HG03103 (cell line): Measurements from ENCODE around the gene YES1.
"Not testable (repeated sequence)": the region's sequence is repeated elsewhere in the genome, so short reads cannot be mapped to it uniquely, and the experiment has no call there.

Experiments used
- ATAC-seq: cut with Tn5 transposase; IDR thresholded peaks from one replicate; pipeline ENCODE4 v1.9.1; 2021; ENCODE audit warnings: low read depth; ENCODE audit not compliant: unreplicated experiment

The YES1 gene

GRCh38 chr18:795383-795782 is 16.7 kb downstream of the YES1 start:
- ATAC-seq, result not testable (repeated sequence)

- no peak for ATAC-seq
Measured at GRCh38 chr18:789397-789796, 22.6 kb downstream of the YES1 start.

GRCh38 chr18:785242-785641 is 26.8 kb downstream of the YES1 start:
- no peak for ATAC-seq

- no peak for ATAC-seq
Measured at GRCh38 chr18:784470-785172, 27.4 kb downstream of the YES1 start.

DNA sequence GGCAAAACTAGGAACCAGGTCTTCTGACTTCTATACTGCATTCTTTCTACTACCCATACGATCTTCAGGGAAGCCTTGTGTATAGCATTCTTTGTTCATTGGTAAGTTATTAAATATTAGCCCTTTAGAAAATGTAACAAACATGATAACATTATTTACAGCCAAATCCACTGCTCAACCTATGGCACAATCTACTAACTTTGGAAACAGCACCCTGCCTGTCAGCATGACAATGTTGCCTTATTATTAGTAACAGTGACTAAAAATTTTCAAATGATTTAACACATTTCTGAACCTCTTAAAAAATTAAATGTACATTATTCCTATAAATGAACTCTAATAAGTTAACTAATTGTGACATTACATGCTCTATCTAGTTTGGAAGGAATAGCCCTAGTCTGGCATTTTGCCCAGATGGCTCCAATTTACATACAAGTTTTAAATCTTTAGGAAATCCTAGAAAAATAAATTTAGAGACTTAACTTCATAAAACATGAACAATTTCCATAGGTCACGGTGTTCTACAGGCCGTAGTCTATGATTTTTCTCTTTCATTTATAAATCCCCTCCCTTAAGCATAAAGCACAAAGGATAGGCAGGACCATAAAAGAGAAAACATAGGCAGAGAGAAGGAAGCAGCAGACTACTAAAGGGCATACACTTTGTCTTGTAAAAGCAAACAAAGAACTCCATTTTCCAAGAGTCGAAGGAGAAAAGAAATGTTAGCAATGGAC is 33.7 kb downstream of the YES1 start:
- no peak for ATAC-seq

GRCh38 chr18:777021-777420 is 35.0 kb downstream of the YES1 start:
- ATAC-seq, result no peak

DNA sequence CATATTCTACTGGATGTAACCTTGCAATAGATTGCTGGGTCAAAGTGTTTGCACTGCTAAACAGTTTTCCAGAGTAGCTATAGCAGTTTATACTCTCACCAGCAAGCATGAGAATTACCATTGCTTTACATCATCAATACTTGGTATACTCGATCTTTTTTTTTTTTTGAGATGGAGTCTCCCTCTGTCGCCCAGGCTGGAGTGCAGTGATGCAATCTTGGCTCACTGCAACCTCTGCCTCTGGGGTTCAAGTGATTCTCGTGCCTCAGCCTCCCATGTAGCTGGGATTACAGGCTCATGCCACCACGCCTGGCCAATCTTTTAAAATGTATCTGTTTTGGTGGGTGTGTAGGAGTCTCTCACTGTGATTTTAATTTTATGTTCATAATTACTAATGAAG is 36.0 kb downstream of the YES1 start:
- not testable (repeated sequence) for ATAC-seq

GRCh38 chr18:774811-775210 is 37.2 kb downstream of the YES1 start:
- no peak for ATAC-seq

DNA sequence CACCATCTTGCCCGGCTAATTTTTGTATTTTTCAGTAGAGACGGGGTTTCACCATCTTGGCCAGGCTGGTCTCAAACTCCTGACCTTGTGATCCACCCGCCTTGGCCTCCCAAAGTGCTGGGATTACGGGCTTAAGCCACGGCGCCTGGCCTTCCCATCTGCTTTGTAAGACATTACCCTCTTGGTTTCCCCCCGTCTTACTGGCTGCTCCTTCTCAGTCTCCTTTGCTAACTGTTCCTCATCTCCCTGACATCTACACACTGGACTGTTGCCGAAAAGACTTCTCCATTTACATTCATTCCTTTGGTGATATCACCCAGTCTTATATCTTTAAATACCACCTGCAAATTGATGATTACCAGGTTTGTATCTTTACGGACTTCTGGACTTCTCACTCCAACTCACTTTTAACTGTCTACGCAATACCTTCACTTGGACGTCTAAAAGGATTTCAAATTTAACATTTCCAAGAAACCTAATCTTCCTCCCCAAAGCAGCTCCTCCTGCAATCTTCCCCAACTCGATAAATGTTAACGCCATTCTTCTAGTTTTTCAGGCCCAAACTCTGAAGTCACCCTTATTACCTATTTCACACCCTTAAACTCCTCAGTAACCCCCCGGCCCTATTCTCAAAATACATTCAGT is 37.9 kb downstream of the YES1 start:
- no peak for ATAC-seq

DNA sequence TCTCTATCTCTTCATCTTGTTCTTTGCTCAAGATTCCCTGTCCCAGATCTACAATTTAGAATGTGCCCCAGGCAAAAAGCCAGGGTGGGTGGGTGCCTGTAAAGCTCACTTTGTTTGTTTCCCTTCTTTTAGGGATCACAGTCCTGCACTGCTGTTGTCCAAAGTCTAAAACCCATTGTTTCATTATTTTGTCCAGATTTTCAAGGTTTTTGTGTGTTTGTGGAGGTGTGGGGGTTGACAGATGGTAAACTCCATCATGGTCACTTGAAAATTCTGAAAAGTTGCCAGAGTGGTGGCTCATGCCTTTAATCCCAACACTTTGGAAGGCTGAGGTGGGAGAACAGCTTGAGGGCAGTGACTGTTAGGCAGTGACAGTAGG is 41.5 kb downstream of the YES1 start:
- ATAC-seq, result no peak

DNA sequence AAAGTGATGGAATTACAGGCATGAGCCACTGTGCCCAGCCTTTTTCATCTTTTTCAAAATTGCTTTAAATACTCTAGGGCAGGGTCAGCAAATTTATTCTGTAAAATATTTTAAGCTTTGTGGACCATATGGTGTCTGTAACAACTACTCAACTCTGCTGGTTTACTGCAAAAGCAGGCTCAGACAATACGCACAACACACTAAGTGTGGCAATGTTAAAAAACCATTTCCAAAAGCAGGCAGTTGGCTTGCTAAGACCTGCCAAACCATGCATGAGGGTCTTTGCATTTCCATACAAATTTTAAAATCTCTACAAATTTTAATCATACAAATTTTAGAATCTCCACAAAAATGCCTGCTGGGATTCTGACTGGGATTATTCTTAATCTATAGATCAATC is 44.1 kb downstream of the YES1 start:
- ATAC-seq, result no peak

DNA sequence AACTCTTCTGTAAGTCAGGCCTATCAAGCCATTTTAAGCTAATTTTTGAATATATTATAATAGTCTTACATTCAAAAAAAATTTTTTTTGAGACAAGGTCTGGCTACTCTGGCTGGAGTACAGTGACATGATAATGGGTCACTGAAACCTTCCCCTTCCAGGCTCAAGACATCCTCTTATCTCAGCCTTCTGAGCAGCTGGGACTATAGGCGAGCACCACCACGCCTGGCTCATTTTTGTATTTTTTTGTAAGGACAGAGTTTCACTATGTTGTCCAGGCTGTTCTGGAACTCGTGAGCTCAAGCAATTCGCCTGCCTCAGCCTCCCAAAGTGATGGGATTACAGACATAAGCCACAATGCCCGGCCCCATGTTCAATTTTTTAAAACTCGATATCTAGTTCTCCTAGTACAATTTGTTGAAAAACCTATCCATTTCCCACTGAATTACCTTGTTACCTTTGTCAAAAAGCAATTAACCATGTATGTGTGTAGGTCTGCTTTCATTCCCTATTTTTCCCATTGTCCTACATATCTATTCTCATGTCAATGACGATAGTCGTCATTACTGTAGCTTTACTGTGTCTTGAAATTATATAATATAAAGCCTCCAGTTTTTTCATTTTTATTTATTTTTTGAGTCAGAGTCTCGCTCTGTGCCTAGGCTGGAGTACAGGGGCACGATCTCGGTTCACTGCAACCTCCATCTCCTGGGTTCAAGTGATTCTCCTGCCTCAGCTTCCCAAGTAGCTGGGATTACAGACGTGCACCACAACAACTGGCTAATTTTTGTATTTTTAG is 44.8 kb downstream of the YES1 start:
- no peak for ATAC-seq

GRCh38 chr18:766550-766860 is 45.5 kb downstream of the YES1 start:
- ATAC-seq, result no peak

GRCh38 chr18:765764-766549 is 46.1 kb downstream of the YES1 start:
- ATAC-seq, result no peak

- not testable (repeated sequence) for ATAC-seq
Measured at GRCh38 chr18:759864-760263, 52.2 kb downstream of the YES1 start.

GRCh38 chr18:755506-755905 is 56.5 kb downstream of the YES1 start:
- no peak for ATAC-seq

DNA sequence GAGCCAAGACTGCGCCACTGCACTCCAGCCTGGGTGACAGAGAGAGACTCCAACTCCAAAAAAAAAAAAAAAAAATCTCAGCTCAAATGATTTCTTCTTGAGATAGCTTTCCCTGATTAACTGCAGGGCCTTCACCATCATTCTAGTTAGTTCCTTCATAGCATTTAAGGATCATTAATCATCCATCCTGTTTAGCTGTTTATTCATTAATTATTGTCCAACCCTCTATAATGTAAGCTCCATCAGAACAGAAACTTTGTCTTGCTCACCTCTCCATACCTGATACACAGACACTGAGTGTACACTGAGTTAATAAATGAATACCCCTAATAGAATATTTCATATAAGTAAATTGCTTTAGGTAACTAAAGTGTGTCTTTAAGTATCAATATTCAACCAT is 57.4 kb downstream of the YES1 start:
- no peak for ATAC-seq

DNA sequence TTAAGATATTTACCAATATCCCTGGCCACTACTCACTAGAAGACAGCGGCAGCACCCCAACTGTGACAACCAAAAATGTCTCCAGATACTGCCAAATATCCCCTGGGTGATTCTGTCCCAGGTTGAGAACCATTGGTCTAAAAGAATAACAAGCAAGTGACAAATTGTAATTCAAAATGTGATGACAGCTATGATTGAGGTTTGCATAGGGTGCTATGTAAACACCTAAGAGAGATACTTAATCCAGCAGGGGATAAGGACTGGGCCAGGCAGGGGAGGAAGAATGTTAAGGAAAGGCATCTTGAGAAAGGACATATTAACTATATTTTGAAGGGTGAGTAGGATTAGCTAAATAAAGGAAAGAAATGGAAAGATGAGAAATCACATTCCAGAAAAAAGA is 61.6 kb downstream of the YES1 start:
- ATAC-seq, result no peak

GRCh38 chr18:744832-745597 is 67.0 kb downstream of the YES1 start:
- ATAC-seq, result no peak
